Activated CD4-positive, alpha-beta memory T cell treated with anti-CD3 and anti-CD28 coated beads, Interleukin-2, amount 10 ng/mL, durations not matched to agents 7 days and 5 days (primary cell): ENCODE results near the gene CUEDC1. TPM values are rescaled to one million over a fixed set of nuclear protein-coding genes. Genes with fewer than 3 reads are reported as not detected.

Experiments
- CTCF ChIA-PET: fragments of 350-600 bp; sonication (Branson Sonifier 250); formaldehyde crosslinking; loops from one replicate; lab custom pipeline; 2021; ENCODE audit warnings: antibody characterized with exemption, inconsistent platforms; lab: Charles Lee
- POLR2A ChIA-PET: fragments of 350-600 bp; sonication (Branson Sonifier 250); formaldehyde crosslinking; loops from one replicate; lab custom pipeline; 2021; ENCODE audit warnings: antibody characterized with exemption; lab: Charles Lee
- DNase-seq: peaks from one replicate; pipeline ENCODE4 v3.0.0-alpha.2; 2020
- H3K27ac Mint-ChIP-seq: one replicate; pipeline ENCODE4 v1.8.0; 2021; ENCODE audit warnings: mild to moderate bottlenecking, mixed read lengths
- H3K27me3 Mint-ChIP-seq: one replicate; pipeline ENCODE4 v1.8.0; 2021; ENCODE audit warnings: mixed read lengths
- H3K36me3 Mint-ChIP-seq: one replicate; pipeline ENCODE4 v1.8.0; 2021; ENCODE audit warnings: low read depth, mixed read lengths
- H3K4me1 Mint-ChIP-seq: one replicate; pipeline ENCODE4 v1.8.0; 2021; ENCODE audit warnings: mixed read lengths
- H3K4me3 Mint-ChIP-seq: one replicate; pipeline ENCODE4 v1.8.0; 2021; ENCODE audit warnings: mild to moderate bottlenecking, mixed read lengths
- H3K9me3 Mint-ChIP-seq: one replicate; pipeline ENCODE4 v1.8.0; 2021; ENCODE audit warnings: mixed read lengths
- total RNA-seq, 2 experiments: library from RNA; stranded (reverse); gene quantifications; one replicate each; pipeline ENCODE4 v1.2.3, GENCODE V29; 2021

CUEDC1 gene
- total RNA-seq, 2 experiments from 2014 or later: 0.25 TPM; not detected in 1

DNA sequence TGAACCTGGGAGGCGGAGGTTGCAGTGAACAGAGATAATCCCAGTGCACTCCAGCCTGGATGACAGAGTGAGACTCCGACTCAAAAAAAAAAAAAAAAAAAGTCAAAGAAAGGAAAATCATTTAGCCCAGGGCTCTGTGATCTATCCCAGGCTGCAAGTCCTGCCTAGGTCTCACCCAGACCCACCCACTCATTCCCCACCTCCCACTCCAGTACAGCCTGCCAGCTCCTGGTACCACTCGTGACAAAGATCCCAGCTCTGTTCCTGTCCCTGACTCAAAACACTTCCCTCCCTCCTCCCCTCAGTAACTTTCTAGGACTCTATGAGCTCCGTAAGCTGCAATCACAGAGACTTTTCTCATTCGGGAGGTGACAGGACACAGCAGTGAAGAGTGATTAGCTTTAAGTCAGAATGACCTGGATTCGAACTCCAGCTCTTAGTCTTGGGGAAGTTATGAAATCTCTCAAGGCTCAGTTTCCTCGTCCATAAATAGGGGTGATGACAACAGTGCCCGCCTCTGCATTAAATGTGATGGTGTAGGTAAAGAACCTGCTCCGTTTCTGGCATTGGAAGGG, 77.3 kb downstream of the CUEDC1 start:
- Mint-ChIP-seq H3K27ac (no peak overlapping the region), H3K9me3 (no peaks in the 10 kb centered on the region), H3K4me1 (peaks cover 14% of the 10 kb centered on the region), H3K27me3 (peaks cover 35% of the 10 kb centered on the region), H3K4me3 (no peak overlapping the region), H3K36me3 (no peaks in the 10 kb centered on the region)
- POLR2A ChIA-PET: no interaction called here
- CTCF ChIA-PET: interaction anchor here (0.7 to 1.1 kb wide), 5 partner anchors 14 to 540 kb away, joined by 3 to 5 read pairs (median 3); no protein-coding TSS in a partner anchor
- DNase-seq: no peak

DNA sequence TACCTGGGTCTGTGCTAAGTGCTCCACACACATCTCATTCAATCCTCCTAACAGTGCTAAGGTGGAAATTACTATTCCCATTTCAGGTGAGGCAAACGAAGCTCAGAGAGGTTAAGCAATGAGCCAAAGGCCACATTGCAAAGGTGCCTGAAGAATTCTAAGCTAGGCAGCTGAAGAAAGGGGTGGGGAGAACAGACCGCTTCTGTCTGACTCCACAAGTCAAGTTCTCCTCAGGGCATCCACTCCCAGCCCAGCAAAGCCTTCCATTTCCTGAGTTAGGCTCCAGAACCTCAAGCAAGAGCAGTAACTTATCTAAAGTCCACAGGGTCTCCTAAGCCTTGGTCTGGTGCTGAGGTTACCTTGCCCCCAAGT, 78.4 kb downstream of the CUEDC1 start:
- Mint-ChIP-seq H3K9me3 (no peaks in the 10 kb centered on the region), H3K4me3 (no peak overlapping the region), H3K36me3 (no peaks in the 10 kb centered on the region), H3K4me1 (peaks cover 14% of the 10 kb centered on the region), H3K27ac (no peak overlapping the region), H3K27me3 (peaks cover 40% of the 10 kb centered on the region)
- DNase-seq: no peak
- POLR2A ChIA-PET: interaction anchor here (0.5 to 1.2 kb wide), 2 partner anchors 63 to 131 kb away, joined by 3 to 4 read pairs; partner anchors contain the start of gene SRSF1
- CTCF ChIA-PET: interaction anchor here (1.0 to 1.1 kb wide), 2 partner anchors 15 to 116 kb away, joined by 3 to 4 read pairs; no protein-coding TSS in a partner anchor

DNA sequence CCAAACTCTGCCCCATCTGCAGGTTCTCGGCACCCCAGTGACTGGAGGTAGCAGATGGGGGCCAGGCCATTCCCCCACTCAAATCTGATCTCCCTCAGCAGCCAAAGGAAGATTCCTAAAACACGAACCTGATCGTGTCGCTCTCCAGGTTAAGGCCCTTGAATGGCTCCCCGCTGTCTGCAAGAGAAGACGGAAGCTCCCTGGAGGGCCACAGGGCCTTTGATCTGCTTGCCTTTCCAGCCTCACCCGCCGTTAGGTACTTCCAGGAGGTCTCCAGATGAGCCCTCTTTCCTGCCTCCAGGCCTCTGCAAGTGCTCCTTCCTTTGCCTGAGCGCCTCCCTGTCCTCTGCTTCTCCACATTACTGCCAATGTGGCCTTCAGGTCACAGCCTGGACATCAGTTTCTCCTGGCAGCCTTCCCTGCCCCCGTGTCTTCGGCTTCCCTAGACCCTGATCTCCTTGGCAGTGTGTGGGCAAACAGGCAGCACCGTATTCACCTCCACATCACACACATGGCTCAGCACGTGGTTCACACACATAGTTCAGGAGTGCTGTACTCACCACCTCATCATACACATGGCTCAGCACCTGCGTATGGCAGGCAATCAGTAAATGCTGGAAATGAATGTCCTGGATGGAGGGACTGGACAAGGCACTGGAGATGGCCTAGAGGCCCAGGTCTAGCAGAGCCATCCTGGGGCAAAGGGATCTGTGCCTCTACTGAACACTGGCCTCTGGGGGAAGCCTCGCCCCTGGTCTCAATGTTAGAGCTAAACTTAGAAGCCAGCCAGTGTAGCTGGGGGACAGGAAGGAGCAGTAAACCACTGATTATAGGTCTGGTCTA, 79.0 kb downstream of the CUEDC1 start:
- H3K27ac Mint-ChIP-seq: no peak overlapping the region
- ChIA-PET POLR2A (interaction anchor here (0.5 to 1.2 kb wide), 2 partner anchors 62 to 131 kb away, joined by 3 to 4 read pairs; partner anchors contain the start of gene SRSF1), CTCF (interaction anchor here (1.0 to 1.1 kb wide), 2 partner anchors 16 to 117 kb away, joined by 3 to 4 read pairs; no protein-coding TSS in a partner anchor)
- H3K27me3 Mint-ChIP-seq: peaks cover 41% of the 10 kb centered on the region
- no peaks in the 10 kb centered on the region for H3K36me3 Mint-ChIP-seq
- DNase-seq: no peak
- peaks cover 14% of the 10 kb centered on the region for H3K4me1 Mint-ChIP-seq
- H3K4me3 Mint-ChIP-seq: no peak overlapping the region
- H3K9me3 Mint-ChIP-seq: no peaks in the 10 kb centered on the region

DNA sequence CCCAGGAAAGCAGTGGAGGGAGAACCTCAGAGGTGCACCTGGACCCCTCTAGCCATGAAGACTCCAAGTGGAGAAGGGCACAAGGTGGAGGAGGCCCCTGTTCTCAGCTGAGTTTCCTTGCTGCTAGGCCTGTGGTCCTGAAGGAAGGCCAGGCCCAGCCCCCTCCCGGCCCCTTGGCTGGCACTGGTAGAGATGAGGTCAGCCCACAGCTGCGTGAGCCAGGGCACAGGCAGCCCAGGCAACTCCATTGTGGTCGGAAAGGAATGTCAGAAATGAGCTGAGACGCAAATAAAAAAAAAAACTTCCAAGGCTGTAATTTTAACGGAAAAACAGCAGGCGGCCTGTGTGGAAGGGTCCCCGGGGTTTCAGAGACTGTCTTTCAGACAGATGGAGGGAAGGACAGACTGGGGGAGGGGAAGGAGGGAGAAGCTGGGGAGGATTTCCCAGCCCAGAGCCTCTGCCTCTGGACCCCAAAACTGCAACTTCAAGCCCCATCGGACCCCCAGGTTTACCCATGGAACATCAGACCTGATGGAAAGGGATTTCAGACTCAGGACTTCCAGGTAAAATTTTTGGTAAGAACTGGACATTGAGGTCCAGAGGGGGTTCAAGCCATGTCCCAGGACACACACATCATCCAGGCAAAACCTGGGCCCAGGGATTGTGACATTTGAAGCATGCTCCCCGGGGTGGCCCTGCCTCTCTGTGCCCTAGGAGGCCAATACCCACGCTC, 79.8 kb downstream of the CUEDC1 start:
- no peaks in the 10 kb centered on the region for H3K9me3 Mint-ChIP-seq
- peaks cover 41% of the 10 kb centered on the region for H3K27me3 Mint-ChIP-seq
- POLR2A ChIA-PET: no interaction called here
- peaks cover 14% of the 10 kb centered on the region for H3K4me1 Mint-ChIP-seq
- H3K36me3 Mint-ChIP-seq: no peaks in the 10 kb centered on the region
- no peak overlapping the region for H3K4me3 Mint-ChIP-seq
- no peak for DNase-seq
- H3K27ac Mint-ChIP-seq: no peak overlapping the region
- CTCF ChIA-PET: interaction anchor here (1.4 kb wide), 1 partner anchor 124 kb away, joined by 6 read pairs; no protein-coding TSS in a partner anchor

DNA sequence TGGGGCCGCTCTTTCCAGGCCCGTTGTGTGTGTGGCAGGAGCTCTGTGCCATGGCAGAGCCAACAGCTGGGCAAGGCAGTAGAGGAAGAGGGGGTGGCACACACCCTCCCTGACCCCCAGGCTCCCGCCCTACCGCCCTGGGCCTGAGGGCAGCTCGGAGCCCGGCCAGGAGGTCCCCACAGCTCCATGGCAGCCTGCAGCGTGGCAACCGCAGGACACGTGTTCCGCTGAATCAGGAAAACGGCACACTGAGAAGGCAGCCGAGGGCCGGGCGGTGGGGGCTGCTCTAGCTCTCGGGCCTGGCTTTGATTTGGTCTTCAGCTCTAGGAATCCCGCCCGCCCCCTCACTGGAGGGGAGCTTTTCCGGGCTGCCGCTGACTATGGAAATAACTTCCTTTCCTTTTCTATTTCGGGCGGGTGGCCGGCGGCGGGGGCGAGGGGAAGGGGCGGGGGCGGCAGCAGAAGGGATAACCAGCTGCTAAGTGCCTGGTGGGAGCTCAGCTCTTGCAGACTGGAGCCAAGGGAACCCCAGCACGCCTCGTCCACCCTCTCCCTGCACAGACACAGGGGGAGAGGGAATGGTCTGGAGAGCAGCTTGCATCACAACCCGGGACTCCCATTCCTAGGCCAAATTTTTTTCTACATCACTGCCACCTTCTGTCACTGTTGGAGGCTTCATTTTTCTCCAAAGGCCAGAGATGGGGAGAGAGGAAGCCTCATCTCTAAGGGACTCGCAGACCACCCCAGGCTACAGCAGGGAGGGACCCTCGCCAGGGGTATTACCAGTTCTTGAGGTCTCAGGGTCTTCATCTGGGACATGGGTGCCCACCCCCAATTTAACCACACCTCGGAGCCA, 80.5 kb downstream of the CUEDC1 start:
- Mint-ChIP-seq H3K36me3 (no peaks in the 10 kb centered on the region), H3K9me3 (no peaks in the 10 kb centered on the region), H3K27ac (no peak overlapping the region), H3K4me3 (no peak overlapping the region), H3K4me1 (peaks cover 8% of the 10 kb centered on the region), H3K27me3 (peaks cover 37% of the 10 kb centered on the region)
- CTCF ChIA-PET: interaction anchor here (1.0 to 1.4 kb wide), 2 partner anchors 18 to 125 kb away, joined by 4 to 6 read pairs; no protein-coding TSS in a partner anchor
- POLR2A ChIA-PET: interaction anchor here (0.8 to 1.1 kb wide), 2 partner anchors 29 to 133 kb away, joined by 3 read pairs; partner anchors contain the start of gene SRSF1
- peak; percentile 20 for DNase-seq

DNA sequence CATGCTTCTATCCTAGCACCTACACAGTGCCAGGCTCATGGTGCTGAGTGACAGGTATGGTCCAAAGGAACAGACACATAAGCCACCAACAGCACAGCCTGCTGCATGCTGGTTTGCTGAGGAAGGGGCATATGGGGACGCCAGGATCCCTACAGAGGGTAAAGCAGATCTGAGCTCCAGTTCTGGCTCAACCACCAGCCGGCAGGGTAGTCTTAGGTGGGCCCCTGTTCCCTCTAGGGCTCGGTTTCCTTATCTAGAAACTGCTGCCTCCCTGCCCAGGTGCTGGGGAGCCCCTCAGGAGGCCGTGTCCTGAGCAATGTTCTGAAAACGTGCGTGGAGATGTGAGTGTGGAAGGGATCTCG, 81.2 kb downstream of the CUEDC1 start:
- H3K4me3 Mint-ChIP-seq: no peak overlapping the region
- POLR2A ChIA-PET: interaction anchor here (0.8 to 1.1 kb wide), 2 partner anchors 30 to 133 kb away, joined by 3 read pairs; partner anchors contain the start of gene SRSF1
- no peaks in the 10 kb centered on the region for H3K36me3 Mint-ChIP-seq
- CTCF ChIA-PET: interaction anchor here (1.0 to 1.4 kb wide), 2 partner anchors 18 to 126 kb away, joined by 4 to 6 read pairs; no protein-coding TSS in a partner anchor
- H3K27me3 Mint-ChIP-seq: peaks cover 31% of the 10 kb centered on the region
- H3K27ac Mint-ChIP-seq: no peak overlapping the region
- DNase-seq: no peak
- no peaks in the 10 kb centered on the region for H3K9me3 Mint-ChIP-seq
- peaks cover 6% of the 10 kb centered on the region for H3K4me1 Mint-ChIP-seq

GRCh38 chr17:57873261-57874057, 81.8 kb downstream of the CUEDC1 start:
- CTCF ChIA-PET: no interaction called here

DNA sequence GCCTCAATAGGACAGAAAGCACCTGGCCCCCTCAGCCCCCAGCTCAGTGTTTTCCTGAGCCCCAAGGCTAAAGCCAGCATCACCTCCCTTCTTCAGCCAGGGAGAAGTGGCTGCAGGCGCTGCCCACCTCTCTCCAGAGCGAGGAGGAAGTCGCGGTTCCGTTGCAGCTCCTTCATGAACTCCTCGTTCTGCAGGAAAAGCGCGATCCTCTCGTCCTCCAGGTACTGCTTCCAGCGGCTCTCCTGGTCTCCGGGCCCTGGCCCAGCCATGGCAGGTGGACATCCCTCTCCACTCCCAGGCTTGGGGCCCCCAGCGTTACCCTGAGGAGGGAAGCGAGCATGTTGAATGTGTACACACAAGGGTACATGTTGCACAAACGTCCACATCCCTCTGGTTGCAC, 82.7 kb downstream of the CUEDC1 start:
- Mint-ChIP-seq H3K4me3 (no peak overlapping the region), H3K27me3 (peaks cover 26% of the 10 kb centered on the region), H3K4me1 (peaks cover 12% of the 10 kb centered on the region), H3K27ac (no peak overlapping the region), H3K36me3 (no peaks in the 10 kb centered on the region), H3K9me3 (no peaks in the 10 kb centered on the region)
- DNase-seq: no peak
- POLR2A ChIA-PET: interaction anchor here (0.8 kb wide), 1 partner anchor 14 kb away, joined by 3 read pairs; no protein-coding TSS in a partner anchor
- CTCF ChIA-PET: no interaction called here

More at GRCh38 chr17:57873261-57874057, 81.8 kb downstream of the CUEDC1 start:
- H3K9me3 Mint-ChIP-seq: no peaks in the 10 kb centered on the region
- no peak overlapping the region for H3K27ac Mint-ChIP-seq
- H3K27me3 Mint-ChIP-seq: peaks cover 29% of the 10 kb centered on the region
- no peak overlapping the region for H3K4me3 Mint-ChIP-seq
- POLR2A ChIA-PET: interaction anchor here (0.8 to 1.1 kb wide), 2 partner anchors 30 to 134 kb away, joined by 3 read pairs; partner anchors contain the start of gene SRSF1
- H3K36me3 Mint-ChIP-seq: no peaks in the 10 kb centered on the region
- H3K4me1 Mint-ChIP-seq: peaks cover 6% of the 10 kb centered on the region
- DNase-seq: no peak

- H3K27me3 Mint-ChIP-seq: peaks cover 26% of the 10 kb centered on the region
- no peak overlapping the region for H3K4me3 Mint-ChIP-seq
- DNase-seq: no peak
- POLR2A ChIA-PET: interaction anchor here (0.8 kb wide), 1 partner anchor 13 kb away, joined by 3 read pairs; no protein-coding TSS in a partner anchor
- H3K36me3 Mint-ChIP-seq: no peaks in the 10 kb centered on the region
- peaks cover 14% of the 10 kb centered on the region for H3K4me1 Mint-ChIP-seq
- no peak overlapping the region for H3K27ac Mint-ChIP-seq
- H3K9me3 Mint-ChIP-seq: no peaks in the 10 kb centered on the region
- CTCF ChIA-PET: no interaction called here
Observed at GRCh38 chr17:57871863-57872262, 83.3 kb downstream of the CUEDC1 start.

DNA sequence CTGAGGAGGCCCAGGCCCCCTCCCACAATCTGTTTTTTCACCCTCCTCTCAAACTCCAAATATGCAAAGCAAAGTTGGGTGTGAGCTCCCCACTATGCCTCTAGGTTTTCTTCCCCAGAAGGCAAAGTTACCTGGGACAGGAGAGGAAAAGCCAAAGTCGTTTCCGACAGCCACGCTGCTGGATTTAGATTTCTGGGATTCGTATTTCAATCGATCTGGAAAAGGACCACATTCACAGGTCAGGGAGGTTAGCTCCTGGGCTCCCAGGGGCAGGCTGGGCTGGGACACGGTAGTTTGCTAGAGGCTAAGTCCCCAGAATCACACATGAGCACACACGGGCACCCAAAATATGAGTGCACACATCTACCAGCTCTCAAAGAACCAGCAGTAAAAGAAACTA, 84.1 kb downstream of the CUEDC1 start:
- no peaks in the 10 kb centered on the region for H3K9me3 Mint-ChIP-seq
- H3K4me1 Mint-ChIP-seq: peaks cover 14% of the 10 kb centered on the region
- H3K4me3 Mint-ChIP-seq: no peak overlapping the region
- H3K36me3 Mint-ChIP-seq: no peaks in the 10 kb centered on the region
- POLR2A ChIA-PET: no interaction called here
- CTCF ChIA-PET: interaction anchor here (2.9 kb wide), 1 partner anchor 11 kb away, joined by 21 read pairs; no protein-coding TSS in a partner anchor
- H3K27me3 Mint-ChIP-seq: peaks cover 23% of the 10 kb centered on the region
- DNase-seq: no peak
- H3K27ac Mint-ChIP-seq: no peak overlapping the region

GRCh38 chr17:57870283-57870635, 85.0 kb downstream of the CUEDC1 start:
- no peak for DNase-seq
- H3K4me1 Mint-ChIP-seq: peaks cover 14% of the 10 kb centered on the region
- H3K9me3 Mint-ChIP-seq: no peaks in the 10 kb centered on the region
- H3K27me3 Mint-ChIP-seq: peaks cover 20% of the 10 kb centered on the region
- H3K4me3 Mint-ChIP-seq: no peak overlapping the region
- ChIA-PET CTCF (interaction anchor here (0.7 to 2.9 kb wide), 3 partner anchors 11 to 125 kb away, joined by 3 to 21 read pairs (median 3); no protein-coding TSS in a partner anchor), POLR2A (interaction anchor here (1.3 kb wide), 1 partner anchor 10 kb away, joined by 6 read pairs; no protein-coding TSS in a partner anchor)
- H3K27ac Mint-ChIP-seq: no peak overlapping the region
- no peaks in the 10 kb centered on the region for H3K36me3 Mint-ChIP-seq
